PC-3 (cell line): Measurements from ENCODE around the gene INF2.

Experiments used
- EZH2 ChIP-seq: fragments of 300-600 bp; sonication (generic); IDR thresholded peaks from one replicate; pipeline ENCODE4 v1.6.1; 2017; ENCODE audit warnings: antibody characterized with exemption, mild to moderate bottlenecking, low read length; ENCODE audit not compliant: unreplicated experiment
- EZH2phosphoT487 ChIP-seq: fragments of 300-600 bp; sonication (generic); IDR thresholded peaks from 2 replicates; pipeline ENCODE4 v1.6.1; 2018; ENCODE audit warnings: mild to moderate bottlenecking, antibody characterized with exemption, low read length, borderline replicate concordance
- TF ChIP-seq, protein P1 (sequence below): fragments of 300-600 bp; sonication (generic); conservative IDR thresholded peaks from 2 replicates; pipeline ENCODE4 v1.5.1; 2017; ENCODE audit warnings: antibody characterized with exemption, low read depth, mild to moderate bottlenecking, low read length

DNA sequence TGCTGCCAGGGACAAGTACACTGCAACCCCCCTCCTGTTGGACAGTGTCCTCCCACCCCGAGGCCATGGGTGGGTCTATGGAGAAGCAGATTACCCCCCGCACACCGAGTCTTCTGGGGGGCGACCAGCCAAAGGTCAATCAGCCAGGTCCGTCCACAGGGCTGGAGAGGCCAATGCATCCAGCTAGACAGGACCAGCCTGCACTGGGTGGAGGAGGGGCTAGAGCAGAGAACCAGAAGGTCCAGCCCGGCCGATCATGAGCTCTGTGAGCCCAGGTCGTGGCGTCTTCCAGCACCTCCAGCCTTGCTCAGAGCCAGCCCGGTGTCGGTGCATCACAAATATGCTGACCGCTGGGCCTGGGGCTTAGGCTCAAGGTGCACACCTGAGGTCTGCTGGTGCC is 26.5 kb downstream of the INF2 start:
- TF ChIP-seq, protein P1, sequence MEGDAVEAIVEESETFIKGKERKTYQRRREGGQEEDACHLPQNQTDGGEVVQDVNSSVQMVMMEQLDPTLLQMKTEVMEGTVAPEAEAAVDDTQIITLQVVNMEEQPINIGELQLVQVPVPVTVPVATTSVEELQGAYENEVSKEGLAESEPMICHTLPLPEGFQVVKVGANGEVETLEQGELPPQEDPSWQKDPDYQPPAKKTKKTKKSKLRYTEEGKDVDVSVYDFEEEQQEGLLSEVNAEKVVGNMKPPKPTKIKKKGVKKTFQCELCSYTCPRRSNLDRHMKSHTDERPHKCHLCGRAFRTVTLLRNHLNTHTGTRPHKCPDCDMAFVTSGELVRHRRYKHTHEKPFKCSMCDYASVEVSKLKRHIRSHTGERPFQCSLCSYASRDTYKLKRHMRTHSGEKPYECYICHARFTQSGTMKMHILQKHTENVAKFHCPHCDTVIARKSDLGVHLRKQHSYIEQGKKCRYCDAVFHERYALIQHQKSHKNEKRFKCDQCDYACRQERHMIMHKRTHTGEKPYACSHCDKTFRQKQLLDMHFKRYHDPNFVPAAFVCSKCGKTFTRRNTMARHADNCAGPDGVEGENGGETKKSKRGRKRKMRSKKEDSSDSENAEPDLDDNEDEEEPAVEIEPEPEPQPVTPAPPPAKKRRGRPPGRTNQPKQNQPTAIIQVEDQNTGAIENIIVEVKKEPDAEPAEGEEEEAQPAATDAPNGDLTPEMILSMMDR: no peak
- TF ChIP-seq EZH2phosphoT487 (no peak), EZH2 (no peak)
